ENCODE data around the gene MSI2.

GRCh38 chr17:57519800-57520199 is 263.5 kb downstream of the MSI2 start:
- no peak for TF ChIP-seq EZH2phosphoT487 (IDR thresholded peaks at IDR 0.05; ENCODE audit: insufficient read depth, low read depth)
- no peak for TF ChIP-seq EZH2 (IDR thresholded peaks at IDR 0.05; ENCODE audit: insufficient read depth, poor library complexity, severe bottlenecking)

Data from GM23248 (cell line).